HepG2 (cell line): ENCODE results near the gene IQCE. TPM values are rescaled to one million over a fixed set of nuclear protein-coding genes. Genes with fewer than 3 reads are reported as not detected.

Experiments
- BRD4 ChIP-seq: sonication (generic); formaldehyde crosslinking; IDR thresholded peaks from 2 replicates; pipeline ENCODE4 v1.4.0; 2020; ENCODE audit warnings: missing genetic modification reagents
- ETV5 ChIP-seq: IDR thresholded peaks from 2 replicates; pipeline ENCODE4 v1.6.1; 2018; ENCODE audit warnings: missing biosample characterization, missing genetic modification reagents, inconsistent platforms, borderline replicate concordance
- FOSL1 ChIP-seq: sonication (generic); formaldehyde crosslinking; IDR thresholded peaks from 2 replicates; pipeline ENCODE4 v1.9.0; 2021; ENCODE audit warnings: missing genetic modification reagents, borderline replicate concordance
- FOXJ3 ChIP-seq: sonication (generic); formaldehyde crosslinking; IDR thresholded peaks from 2 replicates; pipeline ENCODE4 v1.4.0; 2020; ENCODE audit warnings: missing genetic modification reagents, mild to moderate bottlenecking, borderline replicate concordance
- HOXA9 ChIP-seq: sonication (generic); formaldehyde crosslinking; IDR thresholded peaks from 2 replicates; pipeline ENCODE4 v1.8.1; 2022; ENCODE audit warnings: missing genetic modification reagents, mild to moderate bottlenecking, moderate library complexity, borderline replicate concordance
- KAT8 ChIP-seq: IDR thresholded peaks from 2 replicates; pipeline ENCODE4 v1.6.1; 2016; ENCODE audit warnings: missing genetic modification reagents, missing compliant biosample characterization
- MEIS2 ChIP-seq: sonication (generic); formaldehyde crosslinking; IDR thresholded peaks from 2 replicates; pipeline ENCODE4 v1.9.0; 2021; ENCODE audit warnings: mild to moderate bottlenecking, missing genetic modification reagents
- THAP7 ChIP-seq: sonication (generic); formaldehyde crosslinking; IDR thresholded peaks from 2 replicates; pipeline ENCODE4 v1.8.1; 2023; ENCODE audit warnings: mild to moderate bottlenecking, missing genetic modification reagents
- ZBED4 ChIP-seq: sonication (generic); formaldehyde crosslinking; IDR thresholded peaks from 2 replicates; pipeline ENCODE4 v1.4.0; 2020; ENCODE audit warnings: missing genetic modification reagents, borderline replicate concordance
- ZBTB14 ChIP-seq: sonication (generic); formaldehyde crosslinking; IDR thresholded peaks from 2 replicates; pipeline ENCODE4 v1.4.0; 2020; ENCODE audit warnings: missing genetic modification reagents
- ZBTB7A ChIP-seq: sonication (generic); formaldehyde crosslinking; IDR thresholded peaks from 2 replicates; pipeline ENCODE4 v1.8.0; 2022; ENCODE audit warnings: mild to moderate bottlenecking, missing genetic modification reagents
- ZC3H13 ChIP-seq: sonication (generic); formaldehyde crosslinking; IDR thresholded peaks from 2 replicates; pipeline ENCODE4 v1.8.1; 2023; ENCODE audit warnings: mild to moderate bottlenecking, missing genetic modification reagents, moderate library complexity
- ZFP36L1 ChIP-seq: sonication (generic); formaldehyde crosslinking; IDR thresholded peaks from 2 replicates; pipeline ENCODE4 v1.8.0; 2022; ENCODE audit warnings: mild to moderate bottlenecking, missing genetic modification reagents, moderate library complexity
- ZNF33A ChIP-seq: sonication (generic); formaldehyde crosslinking; IDR thresholded peaks from 2 replicates; pipeline ENCODE4 v1.5.1; 2020; ENCODE audit warnings: missing genetic modification reagents, mild to moderate bottlenecking, moderate library complexity, borderline replicate concordance
- ZNF619 ChIP-seq: sonication (generic); formaldehyde crosslinking; IDR thresholded peaks from 2 replicates; pipeline ENCODE4 v1.4.0; 2020; ENCODE audit warnings: mild to moderate bottlenecking, missing genetic modification reagents
- ZNF782 ChIP-seq: sonication (generic); formaldehyde crosslinking; IDR thresholded peaks from 2 replicates; pipeline ENCODE4 v1.4.0; 2020; ENCODE audit warnings: missing genetic modification reagents, mild to moderate bottlenecking, borderline replicate concordance
- ZNF83 ChIP-seq: sonication (generic); formaldehyde crosslinking; IDR thresholded peaks from 2 replicates; pipeline ENCODE4 v1.4.0; 2020; ENCODE audit warnings: missing genetic modification reagents, mild to moderate bottlenecking, borderline replicate concordance
- polyA plus RNA-seq, 8 experiments: library from polyadenylated mRNA; depleted of rRNA in 3 of 8; stranded (reverse) in 7 of 8; unstranded in 1 of 8; fragments of >200 nt; fragmentation: Illumina TruSeq in 4 of 8; extraction: Trizol in 4 of 8; gene quantifications; 2 replicates each; pipeline versions ENCODE4 v1.2.1 to v1.2.3, GENCODE V29; 2011 to 2016; ENCODE audit warnings: low read depth in 4 of 8, missing spikeins in 1 of 8, mixed read lengths in 1 of 8; ENCODE audit not compliant: insufficient read depth in 1 of 8
- total RNA-seq, 5 experiments: library from RNA; depleted of rRNA; stranded (reverse); fragments of >200 nt; fragmentation: Illumina TruSeq; extraction: Trizol; gene quantifications; 2 replicates each; pipeline ENCODE4 v1.2.3, GENCODE V29; 2016; ENCODE audit warnings: low read depth in 1 of 5

IQCE gene
- total and polyA plus RNA-seq, 2 of the 13 experiments (the other 11 are each of a cell fraction or from before 2014, with no cell fraction given) = 1.5 to 2.5 TPM

- TF ChIP-seq ZBTB14 (CRISPR knock-in tag) (no peak), BRD4 (no peak), ZNF619 (CRISPR knock-in tag) (no peak), ZC3H13 (CRISPR knock-in tag) (no peak), KAT8 (CRISPR knock-in tag) (no peak), ETV5 (CRISPR knock-in tag) (0 out of 2 replicates have a peak, but pooled peaks have one; percentile 20), THAP7 (CRISPR knock-in tag) (no peak), FOXJ3 (CRISPR knock-in tag) (no peak), ZBED4 (CRISPR knock-in tag) (0 out of 2 replicates have a peak, but pooled peaks have one; percentile 19), ZBTB7A (CRISPR knock-in tag) (peak; percentile 70), ZNF782 (CRISPR knock-in tag) (no peak), ZNF83 (CRISPR knock-in tag) (no peak), HOXA9 (CRISPR knock-in tag) (no peak), FOSL1 (CRISPR knock-in tag) (no peak), ZNF33A (no peak), ZFP36L1 (no peak), MEIS2 (no peak)
Measured at GRCh38 chr7:2631946-2632732, 73.4 kb downstream of the IQCE start, which contains the start of gene TTYH3 (continued).
